Measurements from ENCODE around the gene IRF6. TPM values are rescaled to one million over a fixed set of nuclear protein-coding genes. Genes with fewer than 3 reads are reported as not detected.

Gene IRF6
- total RNA-seq, 1 donor: 3.1 TPM

GRCh38 chr1:209758400-209758799 is 47.5 kb downstream of the IRF6 start:
- no peak for TF ChIP-seq CTCF (IDR thresholded peaks at IDR 0.05; ENCODE audit: insufficient read depth, low read length)
- H3K4me3 ChIP-seq (ENCODE audit: low read depth, low read length): no peak overlapping the region
- no peak for DNase-seq (ENCODE audit: low read depth)

- no peak for DNase-seq (ENCODE audit: low read depth)
- no peak for TF ChIP-seq CTCF (IDR thresholded peaks at IDR 0.05; ENCODE audit: insufficient read depth, low read length)
Measured at GRCh38 chr1:209756615-209757445, 49.1 kb downstream of the IRF6 start.

GRCh38 chr1:209755926-209756614 is 49.9 kb downstream of the IRF6 start, which contains the start of gene TRAF3IP3:
TRAF3IP3 (plus strand) TSS chr1:209756053; CDS start chr1:209760040, 3,987 bp downstream.
- TF ChIP-seq CTCF (IDR thresholded peaks at IDR 0.05; ENCODE audit: insufficient read depth, low read length): no peak
- no peak within 1 kb of the TSS for H3K4me3 ChIP-seq (ENCODE audit: low read depth, low read length)
- DNase-seq (ENCODE audit: low read depth): no peak

More at GRCh38 chr1:209756615-209757445, 49.1 kb downstream of the IRF6 start:
- H3K4me3 ChIP-seq (ENCODE audit: low read depth, low read length): no peak overlapping the region

- no peak for DNase-seq (ENCODE audit: low read depth)
- no peak for TF ChIP-seq CTCF (IDR thresholded peaks at IDR 0.05; ENCODE audit: insufficient read depth, low read length)
- no peak overlapping the region for H3K4me3 ChIP-seq (ENCODE audit: low read depth, low read length)
Measured at GRCh38 chr1:209755256-209755655, 50.7 kb downstream of the IRF6 start.

- no peak for TF ChIP-seq CTCF (IDR thresholded peaks at IDR 0.05; ENCODE audit: insufficient read depth, low read length)
- DNase-seq (ENCODE audit: low read depth): no peak
- no peak overlapping the region for H3K4me3 ChIP-seq (ENCODE audit: low read depth, low read length)
Measured at GRCh38 chr1:209752890-209753289, 53.1 kb downstream of the IRF6 start.

GRCh38 chr1:209751627-209752231 is 54.2 kb downstream of the IRF6 start:
- DNase-seq (ENCODE audit: low read depth): no peak
- H3K4me3 ChIP-seq (ENCODE audit: low read depth, low read length): no peak overlapping the region
- no peak for TF ChIP-seq CTCF (IDR thresholded peaks at IDR 0.05; ENCODE audit: insufficient read depth, low read length)
